ENCODE data around the gene CDA.

DNA sequence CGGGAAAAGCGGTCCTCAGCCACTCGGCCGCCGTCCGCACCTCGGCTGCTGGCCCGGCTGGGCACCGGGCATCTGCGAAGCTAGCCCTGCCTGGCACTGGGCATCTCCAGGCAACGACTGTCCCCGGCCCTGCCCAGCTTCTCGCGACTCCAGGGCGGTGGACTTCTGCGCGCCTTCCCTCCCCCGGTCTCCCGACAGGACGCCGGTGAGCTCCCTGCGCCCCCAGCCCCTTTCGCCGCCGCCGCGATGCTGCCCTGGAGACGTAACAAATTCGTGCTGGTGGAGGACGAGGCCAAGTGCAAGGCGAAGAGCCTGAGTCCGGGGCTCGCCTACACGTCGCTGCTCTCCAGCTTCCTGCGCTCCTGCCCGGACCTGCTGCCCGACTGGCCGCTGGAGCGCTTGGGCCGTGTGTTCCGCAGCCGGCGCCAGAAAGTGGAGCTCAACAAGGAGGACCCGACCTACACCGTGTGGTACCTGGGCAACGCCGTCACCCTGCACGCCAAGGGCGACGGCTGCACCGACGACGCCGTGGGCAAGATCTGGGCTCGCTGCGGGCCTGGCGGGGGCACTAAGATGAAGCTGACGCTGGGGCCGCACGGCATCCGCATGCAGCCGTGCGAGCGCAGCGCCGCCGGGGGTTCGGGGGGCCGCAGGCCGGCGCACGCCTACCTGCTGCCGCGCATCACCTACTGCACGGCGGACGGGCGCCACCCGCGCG is 36.0 kb upstream of the CDA start:
- no peak for TF ChIP-seq FOXM1 (IDR thresholded peaks at IDR 0.05; ENCODE audit: borderline replicate concordance)
- TF ChIP-seq ELF4 (IDR thresholded peaks at IDR 0.05) = no peak
- no peak for TF ChIP-seq ARNT (IDR thresholded peaks at IDR 0.05)
- no peak for TF ChIP-seq FOXA1 (IDR thresholded peaks at IDR 0.05)
- no peak for TF ChIP-seq SUZ12 (IDR thresholded peaks at IDR 0.05)
- TF ChIP-seq BHLHE40 (IDR thresholded peaks at IDR 0.05; ENCODE audit: borderline replicate concordance) = no peak
- no peak for TF ChIP-seq SP1 (IDR thresholded peaks at IDR 0.05)
- no peak for TF ChIP-seq ZNF384 (IDR thresholded peaks at IDR 0.05)
- no peak for TF ChIP-seq TARDBP (IDR thresholded peaks at IDR 0.05)

Measured in HEK293T (cell line).